Activated CD4-positive, alpha-beta T cell treated with anti-CD3 and anti-CD28 coated beads, Interleukin-2, Interleukin-6, amounts not matched to agents 100 ng/mL and 50 ng/mL, durations not matched to agents 16 hours and 8 hours (primary cell): ENCODE data around the gene MGAT5B.
"Not testable (repeated sequence)": the region's sequence is repeated elsewhere in the genome, so short reads cannot be mapped to it uniquely, and the experiment has no call there.

Experiments used
- DNase-seq: peaks from one replicate; pipeline ENCODE4 v3.0.0-alpha.2; 2020

Gene MGAT5B, protein sequence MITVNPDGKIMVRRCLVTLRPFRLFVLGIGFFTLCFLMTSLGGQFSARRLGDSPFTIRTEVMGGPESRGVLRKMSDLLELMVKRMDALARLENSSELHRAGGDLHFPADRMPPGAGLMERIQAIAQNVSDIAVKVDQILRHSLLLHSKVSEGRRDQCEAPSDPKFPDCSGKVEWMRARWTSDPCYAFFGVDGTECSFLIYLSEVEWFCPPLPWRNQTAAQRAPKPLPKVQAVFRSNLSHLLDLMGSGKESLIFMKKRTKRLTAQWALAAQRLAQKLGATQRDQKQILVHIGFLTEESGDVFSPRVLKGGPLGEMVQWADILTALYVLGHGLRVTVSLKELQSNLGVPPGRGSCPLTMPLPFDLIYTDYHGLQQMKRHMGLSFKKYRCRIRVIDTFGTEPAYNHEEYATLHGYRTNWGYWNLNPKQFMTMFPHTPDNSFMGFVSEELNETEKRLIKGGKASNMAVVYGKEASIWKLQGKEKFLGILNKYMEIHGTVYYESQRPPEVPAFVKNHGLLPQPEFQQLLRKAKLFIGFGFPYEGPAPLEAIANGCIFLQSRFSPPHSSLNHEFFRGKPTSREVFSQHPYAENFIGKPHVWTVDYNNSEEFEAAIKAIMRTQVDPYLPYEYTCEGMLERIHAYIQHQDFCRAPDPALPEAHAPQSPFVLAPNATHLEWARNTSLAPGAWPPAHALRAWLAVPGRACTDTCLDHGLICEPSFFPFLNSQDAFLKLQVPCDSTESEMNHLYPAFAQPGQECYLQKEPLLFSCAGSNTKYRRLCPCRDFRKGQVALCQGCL

DNA sequence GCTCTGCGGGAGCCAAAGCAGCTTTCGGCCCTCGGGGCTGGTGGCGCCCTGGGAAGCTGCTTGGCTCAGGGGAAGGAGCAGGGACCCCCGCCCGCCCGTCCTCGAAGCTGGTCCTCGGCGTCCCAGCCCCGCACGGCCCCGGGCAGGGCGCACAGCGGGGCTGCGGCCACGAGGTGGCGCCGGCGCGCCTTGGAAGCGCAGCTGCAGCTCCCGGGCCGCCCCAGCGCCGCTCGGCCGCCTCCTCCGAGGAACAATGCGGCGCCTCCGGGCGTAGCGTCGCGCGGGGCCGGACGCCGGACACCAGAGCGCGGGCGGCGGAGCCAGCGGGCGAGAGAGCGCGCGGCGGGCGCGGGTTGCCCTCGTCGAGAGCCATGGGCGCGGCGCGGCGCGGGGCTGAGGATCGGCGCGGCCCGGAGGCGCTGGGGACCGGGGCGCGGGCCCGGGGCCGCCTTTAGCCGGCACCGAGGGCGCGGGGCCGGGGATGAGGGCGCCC is at the start of gene MGAT5B:
TSS of gene MGAT5B (plus strand) at position 229 of the 493 bp plus-strand sequence. CDS start 626 bp downstream, outside the sequence.
- peak; percentile 85 for DNase-seq

DNA sequence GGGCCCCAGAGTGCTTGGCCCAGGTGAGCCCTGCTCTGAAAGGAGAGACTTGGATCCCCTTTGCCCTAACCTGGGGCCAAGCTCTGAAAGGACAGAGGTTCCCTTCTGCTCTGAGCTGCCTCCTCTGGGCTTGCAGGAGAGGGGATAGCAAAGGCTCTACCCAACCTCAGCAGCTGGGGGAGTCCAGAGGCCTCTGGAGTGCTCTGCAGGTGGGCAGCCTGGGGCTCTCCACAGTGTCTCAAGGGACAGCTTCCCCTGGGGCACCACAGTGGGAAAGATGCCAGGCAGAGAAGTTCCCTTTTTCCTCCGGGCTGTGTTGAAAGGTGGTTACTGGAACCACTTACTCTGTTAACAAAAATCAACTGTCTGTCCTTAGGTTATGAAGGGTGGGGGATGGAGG is 48.2 kb upstream of the MGAT5B start:
- no peak for DNase-seq

DNA sequence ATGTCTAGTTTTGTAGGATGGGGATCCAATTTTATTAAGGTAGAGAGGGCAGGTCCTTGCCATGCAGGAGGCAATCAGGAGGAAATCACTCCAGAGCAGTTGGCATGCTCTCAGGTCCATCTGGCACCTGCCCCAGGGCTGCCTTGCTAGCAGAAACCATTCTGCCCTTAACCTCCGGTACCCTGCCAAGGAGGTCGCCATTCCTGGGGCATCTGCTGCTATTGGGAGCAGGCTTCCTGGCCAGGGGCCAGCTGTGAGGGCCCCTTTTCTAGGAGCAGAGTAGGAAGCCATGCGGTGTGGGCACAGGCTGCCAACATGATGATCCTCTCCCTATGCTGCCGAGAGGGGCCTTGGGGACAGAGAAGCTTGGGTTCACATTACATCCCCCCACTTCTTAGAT is 47.6 kb upstream of the MGAT5B start:
- DNase-seq: no peak

DNA sequence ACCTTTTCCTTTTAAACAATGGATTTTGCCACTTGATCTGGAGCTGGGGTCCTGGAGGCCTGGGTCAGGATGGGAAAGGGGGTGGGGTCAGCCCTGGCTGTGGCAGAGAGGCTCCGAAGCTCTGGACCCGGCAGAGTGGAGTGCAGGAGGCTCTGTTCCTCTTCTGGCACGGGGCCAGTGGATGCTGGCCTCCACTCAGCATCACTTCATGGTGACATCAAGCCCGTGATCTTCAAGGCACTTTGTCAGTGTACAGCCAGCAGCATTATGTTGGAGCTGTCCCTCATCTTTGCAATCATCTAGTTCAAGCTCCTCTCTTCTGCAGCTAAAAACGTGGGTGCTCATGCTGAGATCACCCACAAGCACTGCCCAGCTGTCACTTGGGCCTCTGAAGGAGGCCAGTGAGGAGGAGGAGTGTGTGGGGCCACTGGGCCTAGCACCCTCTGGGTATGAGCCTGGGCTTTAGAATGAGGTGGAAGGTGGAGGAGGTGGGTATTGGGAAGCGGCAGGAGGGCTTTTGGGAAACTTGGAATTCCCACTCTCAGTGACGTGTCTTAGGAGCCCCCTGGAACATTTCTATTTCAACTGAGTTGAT is 45.9 kb upstream of the MGAT5B start:
- no peak for DNase-seq

DNA sequence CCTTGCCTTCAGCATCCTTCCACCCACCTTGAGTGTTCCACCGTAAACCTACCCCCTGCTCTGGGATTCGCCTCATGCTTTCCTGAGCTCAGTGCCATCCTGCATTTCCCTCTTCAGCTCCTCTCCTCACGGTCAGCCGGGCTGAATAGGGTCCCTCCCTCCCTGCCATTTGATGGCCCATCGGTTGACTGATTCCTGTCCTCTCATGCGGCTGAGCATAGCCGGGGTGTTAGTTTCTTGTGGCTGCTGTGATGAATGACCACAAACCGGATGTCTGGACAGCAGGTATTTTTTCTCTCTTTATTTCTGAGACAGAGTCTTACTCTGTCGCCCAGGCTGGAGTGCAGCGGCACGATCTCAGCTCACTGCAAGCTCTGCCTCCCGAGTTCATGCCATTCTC is 44.1 kb upstream of the MGAT5B start:
- DNase-seq: no peak

DNA sequence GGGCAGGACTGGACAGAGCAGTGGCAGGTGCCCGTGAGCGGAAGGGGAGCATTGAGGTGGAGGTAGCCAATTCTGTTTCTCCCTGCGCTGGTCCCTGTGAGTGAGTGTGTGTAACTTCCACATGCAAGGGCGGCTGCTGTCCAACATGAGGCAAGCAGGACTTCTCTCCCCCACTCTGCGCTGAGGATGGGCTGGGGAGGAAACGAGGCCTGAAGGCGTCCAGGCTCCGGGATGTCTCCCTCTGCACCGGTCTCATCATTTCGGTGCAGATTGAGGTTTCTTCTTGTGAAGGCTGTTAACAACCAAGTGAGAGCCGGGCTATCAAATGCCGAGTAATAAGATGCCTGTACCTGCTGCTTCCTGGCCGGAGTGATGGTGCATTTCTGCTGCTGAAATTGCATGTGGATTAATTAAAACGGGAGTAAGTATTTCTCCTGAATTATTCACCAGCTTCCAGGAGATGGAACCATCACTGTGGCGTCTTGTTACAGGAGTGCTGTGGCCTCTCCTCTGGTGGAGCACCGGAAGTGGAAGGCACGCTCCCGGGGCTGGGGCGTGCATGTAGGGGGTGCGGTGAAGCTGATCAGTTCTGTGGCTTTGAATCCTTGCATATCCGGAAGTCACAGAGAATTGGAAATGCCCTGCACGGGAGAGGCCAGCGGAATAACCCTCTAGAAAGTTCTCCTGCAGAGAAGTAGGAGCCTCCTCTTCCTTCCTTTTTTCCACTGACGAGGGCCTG is 41.7 kb upstream of the MGAT5B start:
- DNase-seq: no peak

DNA sequence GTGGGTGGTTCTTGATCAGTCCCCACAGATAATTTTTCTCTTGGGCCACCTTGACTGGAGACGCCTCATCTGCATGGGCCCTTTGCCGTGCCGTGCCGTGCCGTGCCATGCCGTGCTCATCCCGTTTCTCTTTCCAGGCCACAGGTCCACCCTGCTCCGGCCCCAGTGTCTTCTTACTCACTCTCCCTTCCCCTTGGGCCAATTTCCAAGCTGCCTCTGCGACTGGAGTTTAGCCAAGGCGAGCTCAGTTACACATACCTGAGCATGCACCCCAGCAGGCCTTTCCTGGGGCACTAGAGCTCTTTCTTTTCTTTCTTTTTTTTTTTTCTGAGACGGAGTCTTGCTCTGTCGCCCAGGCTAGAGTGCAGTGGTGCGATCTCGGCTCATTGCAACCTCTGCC is 40.5 kb upstream of the MGAT5B start:
- DNase-seq: no peak

DNA sequence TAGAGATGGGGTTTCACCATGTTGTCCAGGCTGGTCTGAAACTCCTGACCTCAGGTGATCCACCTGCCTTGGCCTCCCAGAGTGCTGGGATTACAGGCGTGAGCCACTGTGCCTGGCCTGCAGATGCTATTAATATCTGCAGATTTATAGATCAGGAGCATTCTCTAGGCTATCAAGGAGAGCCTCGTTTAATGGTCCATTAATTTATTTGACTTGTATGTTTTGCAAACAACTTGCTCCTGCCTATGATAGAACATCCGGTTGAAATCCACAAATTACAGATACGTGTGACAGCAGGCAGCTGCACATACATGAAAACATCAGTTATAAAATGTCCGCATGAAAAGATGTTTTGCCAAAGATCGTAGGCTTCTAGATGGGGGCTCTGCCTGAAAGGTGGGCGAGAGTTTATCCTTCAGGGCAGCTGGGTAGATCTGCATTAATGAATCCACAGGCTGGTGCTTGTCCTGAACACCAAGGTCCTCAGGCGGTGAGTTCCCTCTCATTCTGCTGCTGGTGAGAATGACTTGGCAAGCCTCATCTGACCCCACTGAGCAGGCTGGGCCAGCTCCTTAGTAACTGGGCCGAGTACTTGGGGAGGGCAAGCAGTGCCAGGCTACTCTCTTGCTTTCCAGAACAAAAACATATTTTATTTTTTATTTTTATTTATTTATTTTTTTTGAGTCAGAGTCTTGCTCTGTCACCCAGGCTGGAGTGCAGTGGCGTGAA is 37.1 kb upstream of the MGAT5B start:
- DNase-seq: no peak

DNA sequence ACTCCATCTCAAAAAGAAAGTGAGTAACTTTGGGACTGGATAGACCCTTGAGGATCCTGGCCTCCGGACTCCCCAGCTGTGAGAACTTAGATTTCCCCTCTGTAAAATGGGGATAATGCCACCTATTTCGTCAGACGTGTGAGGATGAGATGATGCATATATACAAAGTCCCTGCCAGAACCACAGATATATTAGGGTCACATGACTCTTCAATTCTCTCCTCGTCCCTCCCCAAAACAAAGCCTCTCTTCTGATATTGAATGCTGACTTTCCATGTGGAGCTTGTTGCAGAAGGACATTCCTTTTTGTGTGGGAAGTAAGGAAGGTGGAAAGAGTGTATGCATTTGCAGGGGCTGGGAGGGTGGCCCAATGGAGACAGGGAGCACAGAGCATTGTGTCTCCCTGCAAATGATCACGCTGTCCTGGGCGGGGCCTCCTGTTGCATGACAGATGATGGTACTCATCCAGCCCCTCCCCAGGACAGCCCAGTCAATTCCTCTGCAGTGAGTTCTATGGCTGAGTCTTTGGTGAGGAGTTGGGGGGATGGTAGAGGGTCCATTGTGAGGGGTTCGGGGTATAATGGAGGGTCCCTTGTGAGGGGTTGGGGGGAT is 35.1 kb upstream of the MGAT5B start:
- DNase-seq: no peak

DNA sequence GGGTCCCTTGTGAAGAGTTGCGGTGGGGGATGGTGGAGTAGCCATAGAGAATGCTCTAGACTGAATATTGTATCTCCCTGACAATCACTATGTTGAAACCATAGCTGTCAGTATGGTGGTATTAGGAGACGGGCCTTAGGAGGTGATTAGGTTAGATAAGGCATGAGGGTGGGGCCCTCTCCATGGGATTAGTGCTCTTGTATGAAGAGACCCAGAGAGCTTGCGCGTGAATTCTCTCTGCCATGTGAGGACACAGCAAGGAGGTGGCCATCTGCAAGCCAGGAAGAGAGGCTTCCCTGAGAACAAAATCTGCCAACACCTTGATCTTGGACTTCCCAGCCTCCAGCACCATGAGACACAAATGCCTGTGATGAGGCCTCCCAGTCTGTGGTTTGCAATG is 34.5 kb upstream of the MGAT5B start:
- DNase-seq: no peak

DNA sequence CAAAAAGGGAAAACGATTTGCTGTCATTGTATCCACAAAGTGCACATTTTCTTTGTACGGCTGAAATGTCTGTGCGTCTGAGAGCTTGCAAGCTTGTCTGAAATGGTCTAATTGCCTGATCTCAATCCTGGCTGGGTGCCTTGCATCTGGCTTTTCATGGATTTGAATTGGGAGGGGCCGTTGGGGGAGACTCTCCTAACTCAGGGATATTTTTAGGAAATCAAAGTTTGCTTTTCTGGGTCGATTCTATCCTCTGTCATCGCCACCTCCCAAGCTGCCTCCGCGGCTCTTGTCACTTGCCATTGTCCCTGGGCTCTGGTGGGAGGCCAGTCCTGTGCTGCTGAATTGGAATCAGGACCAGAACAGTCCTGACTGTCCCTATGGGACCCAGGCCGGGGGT is 33.3 kb upstream of the MGAT5B start:
- no peak for DNase-seq

DNA sequence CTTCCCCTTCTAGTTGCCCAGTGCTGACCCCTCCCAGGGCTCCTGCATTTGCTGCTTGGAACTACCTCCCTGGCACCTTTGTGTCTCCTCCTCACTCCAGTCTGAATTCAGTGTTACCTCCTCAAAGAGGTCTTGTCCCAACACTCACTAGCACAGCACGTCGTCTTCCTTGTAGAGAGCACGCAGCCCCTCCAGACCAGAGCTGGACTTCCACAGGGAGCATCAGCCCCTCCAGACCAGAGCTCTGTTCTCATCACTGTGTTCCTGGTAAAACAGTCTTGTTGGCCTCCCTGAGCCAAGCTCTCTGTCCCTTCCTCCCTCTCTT is 27.8 kb upstream of the MGAT5B start:
- DNase-seq: no peak

DNA sequence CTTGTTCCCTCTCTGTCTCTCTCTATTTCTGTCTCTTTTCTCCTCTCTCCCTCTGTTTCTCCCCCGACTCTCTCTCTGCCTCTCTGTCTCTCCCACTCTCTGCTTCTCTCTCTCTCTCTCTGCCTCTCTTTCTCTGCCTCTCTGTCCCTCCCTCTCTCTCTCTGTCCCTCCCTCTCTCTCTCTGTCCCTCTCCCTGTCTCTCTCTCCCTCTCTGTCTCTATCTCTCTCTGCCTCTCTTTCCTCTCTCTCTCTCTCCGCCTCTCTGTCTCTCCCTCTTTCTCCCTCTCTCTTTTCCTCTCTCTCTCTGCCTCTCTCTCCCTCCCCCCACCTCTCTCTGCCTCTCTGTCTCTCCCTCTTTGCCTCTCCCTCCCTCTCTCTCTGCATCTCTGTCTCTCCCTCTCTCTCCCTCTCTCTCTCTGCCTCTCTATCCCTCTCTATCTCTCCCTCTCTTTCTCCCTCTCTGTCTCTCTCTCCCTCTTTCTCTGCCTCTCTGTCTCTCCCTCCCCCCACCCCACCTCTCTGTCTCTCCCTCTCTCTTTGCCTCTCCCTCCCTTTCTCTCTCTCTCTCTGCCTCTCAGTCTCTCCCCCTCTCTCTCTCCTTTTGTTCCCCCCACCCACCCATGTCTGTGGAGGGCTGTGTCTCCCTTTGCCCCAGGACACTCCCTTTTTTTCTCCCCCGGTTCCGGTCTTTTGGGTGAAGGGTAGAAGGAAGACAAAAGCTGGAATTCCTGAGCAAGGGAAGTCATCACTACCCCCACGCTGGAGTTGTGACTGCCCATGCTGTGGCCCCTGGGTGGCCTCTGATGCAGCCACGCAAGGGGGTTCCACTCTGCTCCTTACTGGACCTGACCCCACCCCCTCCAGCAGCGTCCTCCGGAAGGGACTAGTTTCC is 27.1 kb upstream of the MGAT5B start:
- DNase-seq: no peak

DNA sequence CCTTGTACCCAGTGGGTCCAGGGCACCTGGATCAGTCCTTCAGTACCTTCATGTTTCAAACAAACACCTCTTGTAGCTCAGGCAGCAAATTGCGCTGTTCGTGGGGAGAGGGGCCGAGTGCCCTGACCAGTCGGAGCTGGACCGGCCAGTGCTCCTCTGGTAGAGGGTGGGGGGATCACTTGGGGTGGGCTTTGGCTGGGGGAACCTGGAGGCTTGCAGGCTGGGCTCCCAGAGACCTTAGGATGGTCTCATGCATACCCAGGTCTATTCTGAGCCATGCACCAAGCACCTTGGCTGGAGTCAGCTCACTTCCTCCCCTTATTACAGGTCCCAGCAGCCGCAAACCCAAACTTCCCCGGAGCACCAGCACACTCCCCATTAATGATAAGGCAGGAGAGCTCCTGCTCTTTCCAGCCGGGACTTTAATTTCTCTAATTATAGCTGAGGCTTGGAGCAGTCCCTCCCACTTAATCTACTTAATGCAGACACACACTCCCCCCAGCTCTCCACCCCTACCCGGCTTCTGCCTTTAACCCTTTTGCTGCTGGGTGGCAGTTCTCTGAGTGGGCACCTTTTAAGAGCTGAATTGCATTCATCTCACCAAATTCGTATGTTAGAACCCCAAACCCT is 26.3 kb upstream of the MGAT5B start:
- no peak for DNase-seq

DNA sequence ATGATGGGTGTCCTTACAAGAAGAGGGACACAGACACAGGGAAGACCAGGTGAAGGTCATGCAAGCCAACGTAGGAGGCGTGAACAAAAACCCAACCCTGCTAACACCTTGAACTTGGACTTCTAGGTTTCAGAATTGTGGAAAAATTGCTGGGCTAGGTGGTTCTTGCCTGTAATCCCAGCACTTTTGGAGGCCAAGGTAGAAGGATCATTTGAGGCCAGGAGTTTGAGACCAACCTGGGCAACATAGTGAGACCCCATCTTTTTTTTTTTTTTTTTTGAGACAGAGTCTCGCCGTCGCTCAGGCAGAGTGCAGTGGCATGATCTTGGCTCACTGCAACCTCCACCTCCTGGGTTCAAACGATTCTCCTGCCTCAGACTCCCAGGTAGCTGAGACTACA is 25.1 kb upstream of the MGAT5B start:
- not testable (repeated sequence) for DNase-seq

DNA sequence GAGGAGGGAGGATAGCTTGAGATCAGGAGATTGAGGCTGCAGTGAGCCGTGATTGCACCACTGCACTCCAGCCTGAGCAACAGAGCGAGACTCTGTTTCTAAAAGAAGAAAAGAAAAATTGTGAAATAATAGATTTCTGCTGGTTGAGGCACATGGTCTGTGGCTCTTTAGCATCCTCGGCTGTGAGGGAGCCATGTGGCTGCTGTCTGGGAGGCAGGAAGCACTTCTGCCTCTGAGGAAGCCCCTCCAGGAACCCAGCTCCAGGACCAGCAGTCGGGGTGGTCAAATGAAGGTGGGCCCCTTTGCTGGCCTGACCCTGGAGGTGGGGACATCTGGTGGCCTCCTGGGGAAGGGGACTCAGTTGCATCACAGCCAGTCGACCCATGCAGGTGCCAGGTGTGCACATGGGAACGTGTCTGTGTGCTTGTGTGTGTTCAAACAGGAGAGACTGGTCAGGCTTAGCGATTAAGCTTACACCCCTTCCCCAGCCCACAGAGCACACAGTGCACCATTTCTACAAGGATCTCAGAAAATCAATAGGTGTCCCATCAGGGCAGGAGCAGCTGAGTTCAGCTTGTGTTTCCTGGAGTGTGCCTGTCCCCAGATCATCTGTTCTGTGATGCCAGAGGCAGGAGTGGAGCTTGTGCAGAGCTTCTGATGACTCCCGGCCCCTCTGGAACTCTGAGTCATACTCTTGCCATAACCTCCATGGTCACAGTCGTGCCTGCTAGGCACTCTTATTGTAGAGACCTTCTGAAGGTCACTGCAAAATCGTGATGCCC is 24.3 kb upstream of the MGAT5B start:
- DNase-seq: no peak

DNA sequence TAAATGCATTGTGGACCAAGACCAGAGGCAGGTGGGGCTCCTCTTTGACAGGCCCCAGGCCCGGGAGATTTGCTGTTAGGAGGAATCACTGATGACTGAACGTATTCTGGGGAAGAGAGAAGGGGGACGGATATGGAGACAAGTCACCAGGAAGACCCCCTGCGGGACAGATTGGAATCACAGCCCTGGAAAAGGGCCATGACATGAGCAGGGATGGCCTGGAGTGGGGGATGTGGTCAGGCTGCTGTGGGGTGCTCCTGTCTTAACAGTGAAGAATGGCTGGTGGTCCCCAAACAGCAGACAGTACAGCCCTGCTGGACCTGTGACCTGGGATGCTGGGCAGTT is 23.7 kb upstream of the MGAT5B start:
- no peak for DNase-seq

DNA sequence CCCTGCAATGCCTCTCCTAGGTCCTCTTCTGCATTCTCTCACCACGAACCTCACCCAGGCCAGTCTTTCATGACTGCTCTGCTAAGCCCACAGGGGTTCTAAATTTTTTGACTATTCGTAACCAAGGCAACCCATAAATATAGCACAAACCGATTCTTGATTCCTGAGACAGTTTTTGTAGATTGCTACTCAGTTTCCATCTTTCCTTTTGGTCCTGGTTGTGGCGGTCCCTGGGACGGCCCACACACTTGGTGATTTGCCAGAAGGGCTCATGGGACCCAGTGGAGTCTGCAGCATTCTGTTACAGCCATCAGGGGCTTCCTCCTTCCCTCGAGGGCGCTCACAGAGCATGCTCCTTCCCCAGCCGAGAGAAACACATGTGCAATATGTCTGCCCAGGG is 23.4 kb upstream of the MGAT5B start:
- no peak for DNase-seq

DNA sequence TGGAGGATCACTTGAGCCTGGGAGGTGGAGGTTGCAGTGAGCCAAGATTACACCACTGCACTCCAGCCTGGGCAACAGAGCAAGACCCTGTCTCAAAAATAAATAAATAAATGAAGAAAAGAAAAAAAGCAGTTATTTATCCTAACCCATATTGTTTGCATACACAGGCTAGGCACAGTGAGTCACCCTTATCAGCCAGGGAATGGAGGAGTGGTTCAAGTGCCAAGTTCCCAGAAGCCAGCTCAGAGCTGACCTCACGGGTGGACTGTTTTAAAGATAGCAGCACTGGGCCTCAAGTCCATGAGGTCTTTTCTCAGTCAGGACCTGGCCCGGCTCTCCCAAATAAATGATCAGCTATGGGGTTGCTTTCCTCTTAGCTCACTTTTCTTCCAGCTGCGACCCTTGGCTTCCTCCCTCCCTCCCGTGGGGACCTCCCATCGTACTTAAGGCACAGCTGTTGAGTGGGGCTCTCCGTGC is 22.6 kb upstream of the MGAT5B start:
- no peak for DNase-seq

DNA sequence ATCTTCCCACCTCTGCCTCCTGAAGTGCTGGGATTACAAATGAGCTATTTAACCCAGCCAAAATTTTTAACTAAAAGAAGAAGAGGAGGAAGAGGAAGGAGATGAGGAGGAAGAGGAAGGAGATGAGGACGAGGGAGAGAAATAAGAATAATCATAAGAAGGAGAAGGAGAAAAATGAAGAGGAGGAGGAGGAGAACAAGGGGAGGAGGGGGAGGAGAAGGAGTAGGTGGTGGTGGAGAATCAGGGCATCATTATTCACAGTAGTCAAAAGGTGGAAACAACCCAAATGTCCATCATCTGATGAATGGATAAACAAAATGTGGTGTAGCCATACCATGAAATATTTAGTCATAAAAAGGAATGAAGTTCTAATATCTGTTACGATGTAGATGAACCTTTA is 21.2 kb upstream of the MGAT5B start:
- no peak for DNase-seq
